Measurements from ENCODE around the gene RBM20. TPM values are rescaled to one million over a fixed set of nuclear protein-coding genes. Genes with fewer than 3 reads are reported as not detected.

RBM20 gene
- total and polyA plus RNA-seq, 2 of the 13 experiments (the other 11 are each of a cell fraction or from before 2014, with no cell fraction given), result 0.02 to 0.22 TPM

DNA sequence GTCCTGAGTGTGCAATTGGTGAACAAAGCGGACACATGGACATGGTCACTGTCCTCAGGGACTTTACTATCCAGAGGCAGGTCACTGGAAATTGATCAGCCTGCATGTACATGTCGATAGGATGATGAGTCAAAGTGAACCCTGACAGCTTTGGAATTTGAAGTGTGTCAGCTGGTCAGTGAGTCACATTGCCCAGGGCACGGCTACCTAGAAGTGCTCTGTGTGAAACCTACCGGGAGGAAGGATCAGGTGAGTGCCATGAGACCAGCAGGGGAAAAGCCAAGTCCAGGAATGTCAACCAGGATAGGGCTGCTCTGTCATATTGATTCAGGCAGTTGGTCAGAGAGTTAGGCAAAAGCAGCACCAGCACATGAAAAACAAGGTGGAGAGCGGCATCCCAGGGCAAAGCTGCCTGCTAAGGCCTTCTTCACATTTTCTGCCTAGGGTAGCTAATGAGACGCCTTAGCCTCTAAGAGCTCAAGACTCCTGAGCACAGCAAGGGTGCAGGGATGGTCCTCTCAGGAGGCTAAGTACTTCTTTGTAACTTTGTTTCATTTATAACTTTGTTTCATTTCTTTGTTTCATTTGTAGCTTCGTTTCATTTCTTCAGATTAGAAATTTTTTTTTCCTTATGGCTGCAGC lies 208.2 kb downstream of the RBM20 start (continued):
- TF ChIP-seq, protein P1, sequence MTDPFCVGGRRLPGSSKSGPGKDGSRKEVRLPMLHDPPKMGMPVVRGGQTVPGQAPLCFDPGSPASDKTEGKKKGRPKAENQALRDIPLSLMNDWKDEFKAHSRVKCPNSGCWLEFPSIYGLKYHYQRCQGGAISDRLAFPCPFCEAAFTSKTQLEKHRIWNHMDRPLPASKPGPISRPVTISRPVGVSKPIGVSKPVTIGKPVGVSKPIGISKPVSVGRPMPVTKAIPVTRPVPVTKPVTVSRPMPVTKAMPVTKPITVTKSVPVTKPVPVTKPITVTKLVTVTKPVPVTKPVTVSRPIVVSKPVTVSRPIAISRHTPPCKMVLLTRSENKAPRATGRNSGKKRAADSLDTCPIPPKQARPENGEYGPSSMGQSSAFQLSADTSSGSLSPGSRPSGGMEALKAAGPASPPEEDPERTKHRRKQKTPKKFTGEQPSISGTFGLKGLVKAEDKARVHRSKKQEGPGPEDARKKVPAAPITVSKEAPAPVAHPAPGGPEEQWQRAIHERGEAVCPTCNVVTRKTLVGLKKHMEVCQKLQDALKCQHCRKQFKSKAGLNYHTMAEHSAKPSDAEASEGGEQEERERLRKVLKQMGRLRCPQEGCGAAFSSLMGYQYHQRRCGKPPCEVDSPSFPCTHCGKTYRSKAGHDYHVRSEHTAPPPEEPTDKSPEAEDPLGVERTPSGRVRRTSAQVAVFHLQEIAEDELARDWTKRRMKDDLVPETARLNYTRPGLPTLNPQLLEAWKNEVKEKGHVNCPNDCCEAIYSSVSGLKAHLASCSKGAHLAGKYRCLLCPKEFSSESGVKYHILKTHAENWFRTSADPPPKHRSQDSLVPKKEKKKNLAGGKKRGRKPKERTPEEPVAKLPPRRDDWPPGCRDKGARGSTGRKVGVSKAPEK (CRISPR knock-in tag; IDR thresholded peaks at IDR 0.05; ENCODE audit: borderline replicate concordance), result no peak
- TF ChIP-seq GLMP (CRISPR knock-in tag; IDR thresholded peaks at IDR 0.05; ENCODE audit: borderline replicate concordance) (no peak), ZNF337 (CRISPR knock-in tag; IDR thresholded peaks at IDR 0.05; ENCODE audit: borderline replicate concordance, low read depth) (no peak), ZNF33A (CRISPR knock-in tag; IDR thresholded peaks at IDR 0.05; ENCODE audit: borderline replicate concordance) (no peak), TEAD3 (CRISPR knock-in tag; optimal IDR thresholded peaks at IDR 0.05; ENCODE audit: borderline replicate concordance) (peak; percentile 90), ZNF318 (CRISPR knock-in tag; IDR thresholded peaks at IDR 0.05) (no peak), RBM39 (IDR thresholded peaks at IDR 0.05; ENCODE audit: low read depth, low read length, poor library complexity, severe bottlenecking) (no peak), NPAS2 (CRISPR knock-in tag; IDR thresholded peaks at IDR 0.05; ENCODE audit: borderline replicate concordance) (no peak)
- TF ChIP-seq, protein P2, sequence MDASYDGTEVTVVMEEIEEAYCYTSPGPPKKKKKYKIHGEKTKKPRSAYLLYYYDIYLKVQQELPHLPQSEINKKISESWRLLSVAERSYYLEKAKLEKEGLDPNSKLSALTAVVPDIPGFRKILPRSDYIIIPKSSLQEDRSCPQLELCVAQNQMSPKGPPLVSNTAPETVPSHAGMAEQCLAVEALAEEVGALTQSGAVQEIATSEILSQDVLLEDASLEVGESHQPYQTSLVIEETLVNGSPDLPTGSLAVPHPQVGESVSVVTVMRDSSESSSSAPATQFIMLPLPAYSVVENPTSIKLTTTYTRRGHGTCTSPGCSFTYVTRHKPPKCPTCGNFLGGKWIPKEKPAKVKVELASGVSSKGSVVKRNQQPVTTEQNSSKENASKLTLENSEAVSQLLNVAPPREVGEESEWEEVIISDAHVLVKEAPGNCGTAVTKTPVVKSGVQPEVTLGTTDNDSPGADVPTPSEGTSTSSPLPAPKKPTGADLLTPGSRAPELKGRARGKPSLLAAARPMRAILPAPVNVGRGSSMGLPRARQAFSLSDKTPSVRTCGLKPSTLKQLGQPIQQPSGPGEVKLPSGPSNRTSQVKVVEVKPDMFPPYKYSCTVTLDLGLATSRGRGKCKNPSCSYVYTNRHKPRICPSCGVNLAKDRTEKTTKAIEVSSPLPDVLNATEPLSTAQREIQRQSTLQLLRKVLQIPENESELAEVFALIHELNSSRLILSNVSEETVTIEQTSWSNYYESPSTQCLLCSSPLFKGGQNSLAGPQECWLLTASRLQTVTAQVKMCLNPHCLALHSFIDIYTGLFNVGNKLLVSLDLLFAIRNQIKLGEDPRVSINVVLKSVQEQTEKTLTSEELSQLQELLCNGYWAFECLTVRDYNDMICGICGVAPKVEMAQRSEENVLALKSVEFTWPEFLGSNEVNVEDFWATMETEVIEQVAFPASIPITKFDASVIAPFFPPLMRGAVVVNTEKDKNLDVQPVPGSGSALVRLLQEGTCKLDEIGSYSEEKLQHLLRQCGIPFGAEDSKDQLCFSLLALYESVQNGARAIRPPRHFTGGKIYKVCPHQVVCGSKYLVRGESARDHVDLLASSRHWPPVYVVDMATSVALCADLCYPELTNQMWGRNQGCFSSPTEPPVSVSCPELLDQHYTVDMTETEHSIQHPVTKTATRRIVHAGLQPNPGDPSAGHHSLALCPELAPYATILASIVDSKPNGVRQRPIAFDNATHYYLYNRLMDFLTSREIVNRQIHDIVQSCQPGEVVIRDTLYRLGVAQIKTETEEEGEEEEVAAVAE (CRISPR knock-in tag; IDR thresholded peaks at IDR 0.05; ENCODE audit: borderline replicate concordance), result no peak
